Muscle of back (tissue), 11 donors: ENCODE data around the gene PPP1R3G. TPM values are rescaled to one million over a fixed set of nuclear protein-coding genes. Genes with fewer than 3 reads are reported as not detected.

Experiments used
- DNase-seq, 3 donors: peaks; one replicate each; pipeline versions ENCODE4 v3.0.0 to v3.0.0-alpha.2; 2013
- polyA plus RNA-seq, 10 donors: library from polyadenylated mRNA; unstranded; fragments of 120-200 nt; gene quantifications; one replicate each; pipeline ENCODE4 v1.2.1, GENCODE V29; 2013; ENCODE audit not compliant: insufficient read length in 10 of 10

PPP1R3G gene
- polyA plus RNA-seq, 10 donors, result 1.3 to 2.5 (median 2.1) TPM

DNA sequence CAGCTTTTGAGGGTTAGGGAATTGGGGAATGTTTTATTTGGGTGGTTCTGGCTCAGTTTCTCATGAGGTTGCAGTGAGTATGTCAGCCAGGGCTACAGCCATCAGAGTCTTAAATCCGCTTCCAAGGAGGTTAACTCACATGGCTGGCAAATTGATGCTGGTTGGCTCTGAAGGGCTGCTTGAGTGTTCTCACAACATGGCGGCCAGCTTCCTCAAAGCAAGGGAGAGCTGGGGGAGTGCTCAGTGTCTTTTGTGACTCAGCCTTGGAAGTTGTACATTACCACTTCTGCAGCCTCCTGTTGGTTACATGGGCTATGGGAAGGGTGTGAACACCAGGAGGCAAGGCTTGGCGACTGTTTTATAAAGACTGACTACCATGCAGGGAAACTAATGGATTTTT, 17.8 kb upstream of the PPP1R3G start:
- DNase-seq, result no peak

DNA sequence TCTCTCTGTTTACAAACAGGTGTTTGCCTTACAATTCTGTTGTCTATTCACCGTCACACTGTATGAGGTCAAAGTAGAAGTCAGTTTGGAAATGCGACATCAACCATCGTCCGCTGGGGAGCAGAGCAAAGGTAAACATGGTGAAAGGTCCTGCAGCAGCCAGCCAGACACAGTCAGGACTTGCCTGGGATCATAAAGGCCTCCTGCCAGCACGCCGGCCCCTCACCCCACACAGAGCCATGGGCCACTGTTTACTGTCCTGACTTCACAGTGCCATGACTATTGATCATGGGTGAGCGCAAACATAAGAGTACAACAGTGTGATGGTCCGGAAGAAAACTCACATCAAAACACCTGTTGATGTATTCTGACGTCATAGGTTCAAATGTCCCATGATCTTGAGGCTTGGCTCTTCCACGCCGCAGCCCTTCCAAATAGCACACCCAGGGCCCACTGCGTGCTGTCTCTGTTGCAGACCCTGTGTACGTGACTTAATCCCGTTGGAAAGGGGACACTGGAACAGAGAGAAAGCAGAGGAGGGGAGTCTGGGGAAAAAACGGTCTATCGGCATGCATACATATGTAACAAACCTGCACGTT, 16.9 kb upstream of the PPP1R3G start:
- DNase-seq, result no peak

DNA sequence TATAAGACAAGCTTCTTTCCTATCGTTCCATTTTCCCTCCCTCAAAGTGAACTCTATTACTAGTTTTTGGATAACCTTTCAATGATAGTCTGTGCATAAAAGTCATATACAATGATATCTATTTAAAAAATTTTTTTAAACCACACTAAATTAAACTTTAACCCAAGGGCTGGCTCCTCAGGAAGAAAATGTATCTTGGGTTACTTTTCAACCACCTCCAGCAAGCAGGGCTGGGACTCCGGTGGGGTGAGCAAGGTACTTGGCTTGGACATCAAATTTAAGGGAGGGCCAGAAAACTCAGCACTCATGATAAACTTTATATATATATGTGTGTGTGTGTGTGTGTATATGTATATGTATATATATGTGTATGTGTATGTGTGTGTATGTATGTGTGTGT, 13.9 kb upstream of the PPP1R3G start:
- no peak for DNase-seq

DNA sequence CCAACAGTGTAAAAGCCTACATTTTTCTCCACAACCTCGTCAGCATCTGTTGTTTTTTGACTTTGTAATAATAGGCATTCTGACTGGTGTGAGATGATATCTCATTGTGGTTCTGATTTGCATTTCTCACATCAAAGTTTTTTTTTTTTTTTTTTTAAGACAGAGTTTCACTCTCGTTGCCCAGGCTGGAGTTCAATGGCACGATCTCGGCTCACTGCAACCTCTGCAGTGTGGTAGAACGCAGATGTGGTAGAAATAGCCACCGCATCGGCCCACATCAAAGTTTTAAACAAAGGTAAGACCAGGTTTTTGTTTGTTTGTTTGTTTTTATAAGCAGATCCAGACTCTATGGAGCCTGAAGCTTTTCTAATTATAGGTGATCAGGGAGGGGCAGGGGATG, 12.7 kb upstream of the PPP1R3G start:
- no peak for DNase-seq

DNA sequence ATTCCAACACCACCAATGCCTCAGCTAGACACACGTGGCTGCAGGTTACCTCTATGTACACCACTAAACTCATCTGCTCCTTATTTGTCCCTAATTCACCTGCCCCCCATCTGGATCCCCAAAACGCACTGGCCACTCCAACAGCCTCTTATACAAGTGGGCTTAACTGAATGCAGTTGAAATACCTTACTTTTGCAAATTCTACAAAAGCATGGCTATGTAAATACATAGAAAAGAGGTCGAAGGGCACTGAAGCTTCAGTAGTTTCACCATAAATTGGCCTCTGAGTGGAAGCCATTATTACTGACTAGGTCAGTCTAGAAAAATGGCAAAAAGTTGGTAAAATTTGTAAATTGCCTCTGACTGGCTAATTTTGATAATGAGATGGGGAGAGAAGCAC, 11.1 kb upstream of the PPP1R3G start:
- no peak for DNase-seq

DNA sequence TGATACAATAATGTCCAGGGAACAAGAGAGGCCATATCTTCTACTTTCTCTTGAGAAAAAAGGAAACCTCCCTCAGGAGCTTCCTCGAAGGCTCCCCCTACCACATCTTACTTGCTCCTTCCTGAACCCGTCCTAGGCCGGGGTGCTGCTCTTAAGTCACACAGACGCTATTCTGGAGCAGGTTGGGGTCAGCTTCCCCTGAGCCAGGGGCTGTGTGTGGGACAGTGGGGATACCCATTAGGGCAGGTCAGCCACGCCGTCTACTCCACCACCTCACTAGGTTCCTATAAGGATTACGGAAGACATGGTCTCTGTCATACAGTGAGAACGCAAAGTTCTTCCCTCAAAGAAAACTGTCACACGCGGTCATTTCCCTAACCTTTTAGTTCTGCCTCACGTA, 8.2 kb upstream of the PPP1R3G start:
- DNase-seq, result no peak

DNA sequence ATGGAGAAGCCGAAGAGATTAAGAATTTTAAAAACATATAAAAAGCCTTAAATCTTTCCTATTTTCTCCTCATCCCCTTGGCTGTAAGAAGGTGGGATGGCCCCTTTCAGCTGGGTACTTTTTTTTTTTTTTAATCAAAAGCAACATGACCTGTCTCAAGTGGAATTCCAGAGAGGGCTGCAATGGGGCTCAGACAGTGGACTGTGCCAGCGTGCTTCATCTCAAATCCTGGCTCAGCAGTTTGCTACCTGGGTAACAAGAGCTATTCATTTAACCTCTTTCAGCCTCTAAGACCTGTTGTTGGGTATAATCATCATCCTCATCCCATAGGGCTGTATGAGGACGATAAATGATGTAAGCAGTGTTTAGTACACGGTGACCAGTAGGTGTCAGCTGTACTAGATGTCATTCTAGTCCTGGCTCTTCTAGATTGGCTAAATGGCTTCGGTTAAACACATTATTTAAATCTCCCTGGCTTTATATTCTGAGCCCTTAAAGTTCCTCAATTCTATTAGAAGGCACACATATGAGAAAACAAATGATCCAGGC, 6.9 kb upstream of the PPP1R3G start:
- DNase-seq, result no peak

DNA sequence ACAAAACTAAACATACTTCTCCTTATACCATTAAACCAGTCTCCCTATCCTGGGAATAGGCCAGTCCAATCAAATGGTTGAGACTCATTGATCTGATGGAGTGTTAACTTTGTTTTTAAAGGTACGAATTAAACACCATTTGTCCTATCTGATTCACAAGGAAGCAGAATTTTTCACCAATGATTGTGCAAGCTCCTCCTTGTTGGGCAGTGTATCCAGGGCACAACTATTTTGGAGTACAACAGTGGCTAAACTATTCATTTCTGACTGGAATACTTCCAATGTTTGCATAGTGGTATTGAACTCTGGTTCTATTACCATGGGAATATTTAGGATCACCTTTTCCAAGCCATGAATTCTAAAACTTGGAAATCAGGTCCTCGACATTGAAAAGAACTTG, 5.4 kb upstream of the PPP1R3G start:
- DNase-seq, result no peak

DNA sequence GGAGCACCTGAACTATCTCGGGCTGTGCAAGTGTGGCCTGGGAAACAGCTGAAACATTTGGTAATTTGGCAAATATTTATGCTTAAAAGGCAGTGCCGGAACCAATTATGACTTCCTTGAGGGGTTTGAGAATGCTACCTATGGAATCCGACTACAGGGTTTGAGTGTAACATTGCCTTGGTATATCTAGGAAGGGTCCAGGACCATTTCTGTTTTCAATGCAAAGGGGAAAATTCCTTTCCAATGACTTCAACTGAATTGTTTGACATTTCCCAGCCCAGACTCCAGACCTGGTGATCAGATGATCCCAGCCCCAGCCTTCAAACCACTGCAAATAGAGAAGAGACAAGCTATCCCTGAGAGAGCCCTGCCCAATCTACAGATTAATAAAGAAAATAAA, 4.6 kb upstream of the PPP1R3G start:
- DNase-seq, result no peak

DNA sequence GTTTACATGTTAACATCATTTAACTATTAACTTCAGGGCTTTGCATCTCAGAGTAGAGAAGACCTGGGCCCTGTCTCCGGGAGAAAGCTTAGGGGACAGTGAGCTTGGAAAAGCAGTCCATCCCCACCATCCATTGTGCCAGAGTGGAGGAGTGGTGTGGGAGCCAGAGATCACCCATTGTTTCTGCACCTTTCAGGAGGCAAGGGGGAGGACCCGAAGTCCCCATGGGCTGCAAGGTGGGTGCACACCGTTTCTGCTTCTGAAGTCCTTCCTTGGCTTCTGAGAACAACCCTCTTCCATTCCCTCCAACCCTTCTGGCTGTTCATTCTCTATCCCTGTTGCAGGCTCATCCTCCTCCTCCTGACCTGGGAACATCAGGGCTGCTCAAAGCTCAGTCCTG, 4.0 kb upstream of the PPP1R3G start:
- DNase-seq, result no peak

DNA sequence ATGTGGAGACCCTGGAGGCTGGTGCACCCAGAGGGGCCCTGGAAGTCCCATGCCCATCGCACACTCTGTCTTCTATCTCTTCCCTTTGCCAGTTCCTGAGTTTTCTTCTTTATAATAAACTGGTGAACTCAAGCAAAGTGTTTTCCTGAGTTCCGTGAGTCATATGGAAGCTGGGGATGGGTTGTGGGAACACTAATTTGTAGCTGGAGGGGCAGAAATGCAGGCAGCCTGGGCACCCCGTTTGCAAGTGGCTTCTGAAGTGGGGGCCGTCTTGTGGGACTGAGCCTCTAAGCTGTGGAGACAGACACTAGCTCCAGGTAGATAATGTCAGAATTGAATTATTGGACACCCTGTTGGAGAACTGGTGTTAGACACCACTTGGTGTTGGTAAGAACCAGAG, 3.2 kb upstream of the PPP1R3G start:
- DNase-seq, result no peak

DNA sequence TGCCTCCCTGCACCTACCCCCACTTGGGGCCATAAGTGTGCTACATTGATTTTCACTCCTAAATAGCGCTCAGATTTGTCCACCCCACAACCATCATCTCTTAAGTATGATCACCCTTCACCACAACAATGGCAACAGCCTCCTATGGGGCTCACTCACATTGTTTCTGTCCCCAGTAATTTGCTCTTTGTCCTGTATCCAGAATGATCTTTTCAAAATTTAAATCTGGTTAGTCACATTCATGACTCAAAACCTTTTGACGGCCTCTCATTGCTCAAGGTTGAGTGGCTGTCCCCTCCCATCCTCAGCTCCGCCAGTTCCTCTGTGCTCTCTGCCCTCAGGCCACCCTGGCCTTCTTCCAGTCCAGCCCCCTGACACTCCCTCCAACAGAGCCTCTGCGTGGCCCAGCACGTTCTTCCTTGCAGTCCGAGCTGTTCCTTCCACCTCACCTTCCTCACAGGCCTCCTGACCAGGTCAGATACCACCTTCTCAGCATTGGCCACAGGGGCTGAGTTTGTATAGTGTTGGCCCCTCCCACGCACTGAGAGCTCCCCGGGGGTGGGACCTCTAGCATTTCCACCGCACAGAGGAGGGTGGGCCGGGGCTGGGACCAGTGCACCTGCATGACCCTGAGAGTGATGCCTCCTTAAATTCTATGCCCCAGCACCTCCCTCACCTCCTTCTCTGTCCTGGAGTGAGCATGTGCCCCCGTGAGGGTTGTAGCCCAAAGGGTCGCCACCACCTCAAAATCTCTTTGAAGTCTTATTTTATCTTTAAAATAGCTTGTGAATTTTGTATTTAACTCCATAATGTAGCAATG, 2.4 kb upstream of the PPP1R3G start:
- DNase-seq, result peak in 2 of 3 donors; percentile 20 to 58

DNA sequence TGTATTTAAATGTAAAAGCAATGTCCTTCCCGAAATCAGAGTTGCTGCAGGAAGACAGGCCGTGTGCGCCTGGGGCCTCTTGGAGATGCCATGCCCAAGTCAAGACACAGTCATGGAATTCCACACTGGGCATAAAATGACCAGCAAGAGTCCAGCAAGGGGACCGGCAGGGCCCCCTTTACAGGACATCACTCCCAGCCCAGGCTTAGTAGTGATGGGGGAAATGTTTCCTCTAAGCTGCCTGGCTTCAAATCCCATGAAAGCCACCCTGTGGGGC, 1.9 kb upstream of the PPP1R3G start:
- DNase-seq, result peak in 1 of 3 donors; percentile 17

DNA sequence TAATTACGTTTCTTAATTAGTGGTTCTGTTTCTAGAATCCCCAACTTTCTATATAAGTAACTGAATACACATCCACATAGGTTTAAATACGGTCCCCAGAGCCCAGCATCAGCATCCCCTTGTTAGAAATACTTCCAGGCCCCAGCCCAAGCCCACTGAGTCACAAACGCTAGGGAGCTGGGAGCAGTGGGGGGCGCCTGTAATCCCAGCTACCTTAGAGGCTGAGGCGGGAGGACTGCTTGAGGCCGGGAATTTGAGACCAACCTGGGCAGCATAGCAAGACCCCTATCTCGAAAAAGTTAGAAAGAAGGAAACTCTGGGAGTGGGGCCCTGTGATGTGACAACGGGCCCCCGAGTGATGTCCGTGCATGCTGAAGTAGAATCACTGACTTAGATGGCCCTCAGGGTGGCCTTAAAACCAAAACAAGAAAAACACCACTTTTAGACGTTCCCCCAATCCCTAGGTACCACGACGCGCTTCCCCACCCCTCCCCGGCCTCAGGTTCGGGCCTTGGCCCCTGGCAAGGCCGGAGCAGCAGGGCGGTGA, 1.3 kb upstream of the PPP1R3G start:
- DNase-seq, result no peak

DNA sequence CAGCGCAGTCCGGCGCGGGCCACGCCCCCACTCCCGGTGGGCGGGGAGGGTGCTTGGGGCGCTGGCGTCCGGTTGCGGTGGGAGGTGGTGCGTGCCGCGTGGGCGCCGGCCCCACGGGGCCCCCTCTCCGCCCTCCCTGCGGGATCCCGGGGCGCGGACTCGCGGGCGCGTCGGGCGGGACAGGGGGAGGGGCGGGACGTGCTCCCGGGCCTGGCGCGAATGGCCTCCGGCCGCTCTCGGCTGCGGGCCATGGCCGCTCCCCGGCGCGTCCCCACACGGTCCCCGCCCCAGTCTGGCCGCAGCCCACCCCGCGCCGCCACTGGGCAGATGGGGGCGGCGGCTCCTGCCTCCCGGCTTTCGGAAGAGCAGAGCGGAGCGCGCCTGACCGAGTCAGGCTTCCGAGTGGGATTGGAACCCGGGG, 771 bp upstream of the PPP1R3G start:
- peak in 1 of 3 donors; percentile 43 for DNase-seq

DNA sequence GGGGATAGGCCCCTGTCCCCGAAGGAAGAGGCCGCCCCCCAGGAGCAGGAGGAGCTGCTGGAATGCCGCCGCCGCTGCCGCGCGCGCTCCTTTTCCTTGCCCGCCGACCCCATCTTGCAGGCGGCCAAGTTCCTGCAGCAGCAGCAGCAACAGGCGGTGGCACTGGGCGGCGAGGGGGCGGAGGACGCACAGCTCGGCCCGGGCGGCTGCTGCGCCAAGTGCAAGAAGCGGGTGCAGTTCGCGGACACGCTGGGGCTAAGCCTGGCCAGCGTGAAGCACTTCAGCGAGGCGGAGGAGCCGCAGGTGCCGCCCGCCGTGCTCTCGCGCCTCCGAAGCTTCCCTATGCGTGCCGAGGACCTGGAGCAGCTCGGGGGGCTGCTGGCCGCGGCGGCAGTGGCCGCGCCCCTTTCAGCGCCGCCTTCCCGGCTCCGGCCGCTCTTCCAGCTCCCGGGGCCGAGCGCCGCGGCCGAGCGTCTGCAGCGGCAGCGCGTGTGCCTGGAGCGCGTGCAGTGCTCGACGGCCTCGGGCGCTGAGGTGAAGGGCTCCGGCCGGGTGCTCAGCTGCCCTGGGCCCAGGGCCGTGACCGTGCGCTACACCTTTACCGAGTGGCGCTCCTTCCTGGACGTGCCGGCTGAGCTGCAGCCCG, 630 bp downstream of the PPP1R3G start:
- peak; percentile 24 to 90 (median 52) for DNase-seq

DNA sequence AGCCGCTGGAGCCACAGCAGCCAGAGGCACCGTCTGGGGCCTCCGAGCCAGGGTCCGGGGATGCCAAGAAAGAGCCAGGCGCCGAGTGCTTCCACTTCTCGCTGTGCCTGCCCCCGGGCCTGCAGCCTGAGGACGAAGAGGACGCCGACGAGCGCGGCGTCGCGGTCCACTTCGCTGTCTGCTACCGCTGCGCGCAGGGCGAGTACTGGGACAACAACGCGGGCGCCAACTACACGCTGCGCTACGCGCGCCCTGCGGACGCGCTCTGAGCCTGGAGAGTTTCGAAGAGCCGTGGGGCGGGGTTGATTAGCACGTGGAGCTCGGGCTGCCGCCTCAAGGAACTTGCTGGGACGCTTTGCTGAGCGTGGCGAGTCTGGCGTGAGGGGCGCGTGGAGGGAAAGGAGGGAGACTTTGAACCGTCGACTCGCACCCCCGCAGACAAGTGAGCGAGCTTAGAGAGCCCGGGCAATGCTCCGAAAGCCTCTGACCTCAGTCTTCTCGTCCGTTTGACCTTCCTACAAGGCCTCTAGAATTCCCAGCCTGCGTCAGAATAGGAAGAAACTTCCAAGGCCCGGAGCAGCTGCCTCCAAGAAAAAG, 1.3 kb downstream of the PPP1R3G start:
- DNase-seq, result peak in 1 of 3 donors; percentile 27

DNA sequence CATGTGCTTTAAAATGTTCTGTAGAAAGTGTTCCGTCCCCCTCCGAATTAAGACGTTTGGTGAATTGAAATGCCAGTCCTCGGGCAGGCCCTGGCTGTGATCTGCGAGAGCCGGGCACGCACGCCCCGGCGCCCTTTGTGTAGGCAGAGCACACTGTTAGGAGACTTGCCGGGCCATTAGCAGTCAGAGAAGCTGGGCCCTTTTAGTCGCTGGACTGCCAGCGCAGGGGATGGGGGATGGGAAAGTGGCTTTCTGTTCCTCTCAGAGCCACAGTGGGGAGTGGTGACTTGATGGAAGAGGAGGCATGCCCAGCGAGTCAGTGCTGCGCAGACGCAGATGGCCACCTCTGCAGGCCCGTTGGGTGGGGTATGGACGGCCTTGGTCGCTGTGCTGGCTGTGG, 2.2 kb downstream of the PPP1R3G start:
- peak in 2 of 3 donors; percentile 25 to 59 for DNase-seq

DNA sequence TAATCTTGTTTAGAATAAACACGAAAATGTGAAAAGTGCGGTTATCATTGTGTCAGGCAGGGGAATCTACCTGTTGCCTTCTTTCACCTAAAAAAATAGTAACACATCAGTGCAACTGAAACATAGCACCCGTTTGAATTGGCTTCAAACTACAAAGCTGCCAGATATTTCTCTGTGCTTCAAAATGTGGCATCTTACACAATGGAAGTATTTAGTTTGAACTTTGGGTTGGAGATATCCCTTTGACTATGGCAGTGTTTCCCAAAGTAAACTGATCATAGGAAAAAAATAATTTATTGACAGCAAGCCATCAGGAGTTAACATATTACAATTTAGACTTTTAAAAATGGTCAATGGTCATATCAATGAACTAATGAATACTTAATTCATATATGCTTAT, 3.6 kb downstream of the PPP1R3G start:
- DNase-seq, result no peak

DNA sequence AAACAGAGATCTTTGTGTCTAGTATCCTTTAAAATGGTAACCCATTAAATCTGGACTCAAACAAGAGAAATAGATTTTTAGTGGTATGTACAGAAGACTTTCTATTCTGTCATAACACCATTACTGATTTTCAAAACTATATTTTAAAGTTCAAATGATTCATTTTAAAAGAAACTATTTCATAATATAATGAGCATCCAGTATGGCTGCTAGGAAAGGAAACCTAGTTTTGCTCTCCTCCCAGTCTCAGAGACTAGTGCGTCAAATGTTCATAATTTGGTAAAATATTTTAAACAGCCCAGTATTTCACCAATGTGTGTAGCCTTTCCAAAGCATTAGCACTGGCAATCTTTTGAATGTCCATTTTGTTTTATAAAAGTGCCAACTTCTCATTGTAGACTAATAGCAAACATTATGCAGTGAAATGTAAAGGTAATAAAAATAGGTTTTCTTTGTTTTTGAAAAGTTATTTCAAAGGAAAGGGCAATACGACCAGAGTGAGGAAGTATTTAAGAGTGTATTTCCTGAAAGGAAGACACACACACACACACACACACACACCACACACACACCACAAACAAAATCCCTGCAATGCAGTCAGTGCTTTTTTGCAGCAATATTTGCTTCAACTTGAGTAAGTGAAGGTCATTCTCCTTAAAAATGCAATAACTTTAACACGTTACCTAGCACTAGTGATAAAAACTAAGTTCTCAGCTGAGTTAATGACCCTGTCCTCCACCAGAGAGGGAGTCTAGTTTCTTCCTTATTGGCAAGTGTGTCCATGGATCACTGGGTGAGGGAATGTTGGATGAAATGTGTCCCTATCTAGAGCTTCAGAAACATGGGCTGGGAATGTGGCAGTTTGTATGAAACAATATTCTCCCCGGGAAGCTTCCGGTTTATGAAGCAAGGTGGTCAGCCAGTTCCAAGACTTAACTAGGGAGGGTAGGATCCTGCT, 4.6 kb downstream of the PPP1R3G start:
- no peak for DNase-seq

DNA sequence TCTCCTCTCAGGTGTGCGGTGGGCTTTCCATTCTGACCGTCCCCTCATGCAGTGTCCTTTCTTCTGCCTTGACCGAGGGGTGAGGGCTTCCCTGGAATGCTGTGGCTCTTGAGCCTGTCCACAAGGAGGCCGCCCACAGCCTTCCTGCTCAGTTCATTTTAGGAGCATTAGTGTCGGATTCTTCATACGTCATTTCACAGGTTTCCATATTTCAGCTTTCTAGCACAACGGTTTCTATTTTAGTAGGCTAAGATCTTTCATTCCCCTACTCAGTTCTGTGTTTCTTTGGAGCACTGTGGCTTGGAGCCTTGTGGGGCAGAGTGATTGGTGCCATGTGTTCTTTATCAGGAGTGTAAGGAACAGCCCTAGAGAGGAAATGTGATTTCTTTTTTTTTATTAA, 5.5 kb downstream of the PPP1R3G start:
- no peak for DNase-seq
